Measurements from ENCODE around the gene KLF16.

DNA sequence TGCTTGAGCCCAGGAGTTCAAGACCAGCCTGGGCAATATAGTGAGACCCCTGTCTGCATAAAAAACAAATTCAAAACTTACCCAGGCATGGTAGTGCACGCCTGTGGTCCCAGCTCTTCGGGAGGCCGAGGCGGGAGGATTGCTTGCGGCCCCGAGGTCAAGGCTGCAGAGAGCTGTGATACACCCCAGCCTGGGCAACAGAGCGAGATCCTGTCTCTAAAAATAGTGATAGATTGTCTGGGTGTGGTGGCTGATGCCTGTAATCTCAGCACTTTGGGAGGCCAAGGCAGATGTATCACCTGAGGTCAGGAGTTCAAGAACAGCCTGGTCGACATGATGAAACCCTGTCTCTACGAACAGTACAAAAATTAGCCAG is 4.0 kb upstream of the KLF16 start:
- TF ChIP-seq CEBPB (IDR thresholded peaks at IDR 0.05; ENCODE audit: borderline replicate concordance in 1 of 2, low read depth in 2 of 2, low read length in 2 of 2) (no peak), CHD4 (IDR thresholded peaks at IDR 0.05) (no peak), MTA2 (IDR thresholded peaks at IDR 0.05; ENCODE audit: low read depth) (no peak)
- TF ChIP-seq, protein P1, sequence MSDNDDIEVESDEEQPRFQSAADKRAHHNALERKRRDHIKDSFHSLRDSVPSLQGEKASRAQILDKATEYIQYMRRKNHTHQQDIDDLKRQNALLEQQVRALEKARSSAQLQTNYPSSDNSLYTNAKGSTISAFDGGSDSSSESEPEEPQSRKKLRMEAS (IDR thresholded peaks at IDR 0.05; ENCODE audit: low read depth, low read length), result no peak
- TF ChIP-seq, protein P2, sequence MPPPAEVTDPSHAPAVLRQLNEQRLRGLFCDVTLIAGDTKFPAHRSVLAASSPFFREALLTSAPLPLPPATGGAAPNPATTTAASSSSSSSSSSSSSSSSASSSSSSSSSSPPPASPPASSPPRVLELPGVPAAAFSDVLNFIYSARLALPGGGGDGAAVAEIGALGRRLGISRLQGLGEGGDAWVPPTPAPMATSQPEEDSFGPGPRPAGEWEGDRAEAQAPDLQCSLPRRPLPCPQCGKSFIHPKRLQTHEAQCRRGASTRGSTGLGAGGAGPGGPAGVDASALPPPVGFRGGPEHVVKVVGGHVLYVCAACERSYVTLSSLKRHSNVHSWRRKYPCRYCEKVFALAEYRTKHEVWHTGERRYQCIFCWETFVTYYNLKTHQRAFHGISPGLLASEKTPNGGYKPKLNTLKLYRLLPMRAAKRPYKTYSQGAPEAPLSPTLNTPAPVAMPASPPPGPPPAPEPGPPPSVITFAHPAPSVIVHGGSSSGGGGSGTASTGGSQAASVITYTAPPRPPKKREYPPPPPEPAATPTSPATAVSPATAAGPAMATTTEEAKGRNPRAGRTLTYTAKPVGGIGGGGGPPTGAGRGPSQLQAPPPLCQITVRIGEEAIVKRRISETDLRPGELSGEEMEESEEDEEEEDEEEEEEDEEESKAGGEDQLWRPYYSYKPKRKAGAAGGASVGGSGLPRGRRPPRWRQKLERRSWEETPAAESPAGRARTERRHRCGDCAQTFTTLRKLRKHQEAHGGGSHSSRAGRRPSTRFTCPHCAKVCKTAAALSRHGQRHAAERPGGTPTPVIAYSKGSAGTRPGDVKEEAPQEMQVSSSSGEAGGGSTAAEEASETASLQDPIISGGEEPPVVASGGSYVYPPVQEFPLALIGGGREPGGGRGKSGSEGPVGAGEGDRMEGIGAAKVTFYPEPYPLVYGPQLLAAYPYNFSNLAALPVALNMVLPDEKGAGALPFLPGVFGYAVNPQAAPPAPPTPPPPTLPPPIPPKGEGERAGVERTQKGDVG (CRISPR knock-in tag; IDR thresholded peaks at IDR 0.05), result no peak
